ENCODE measurements around the gene SLC5A4.

Gene SLC5A4

GRCh38 chr22:32233091-32233490, 22.1 kb downstream of the SLC5A4 start:
- no peak for TF ChIP-seq CTCF (conservative IDR thresholded peaks at IDR 0.05; ENCODE audit: low read depth, low read length)
- no peak for DNase-seq (ENCODE audit: low read depth)
- no peak overlapping the region for H3K4me3 ChIP-seq (ENCODE audit: low read length)

- no peak for DNase-seq (ENCODE audit: low read depth)
- TF ChIP-seq CTCF (conservative IDR thresholded peaks at IDR 0.05; ENCODE audit: low read depth, low read length) = no peak
- no peak overlapping the region for H3K4me3 ChIP-seq (ENCODE audit: low read length)
Measured at GRCh38 chr22:32232191-32232830, 22.8 kb downstream of the SLC5A4 start.

GRCh38 chr22:32226326-32227104, 28.6 kb downstream of the SLC5A4 start:
- no peak overlapping the region for H3K4me3 ChIP-seq (ENCODE audit: low read length)
- DNase-seq (ENCODE audit: low read depth) = no peak
- TF ChIP-seq CTCF (conservative IDR thresholded peaks at IDR 0.05; ENCODE audit: low read depth, low read length) = no peak

- no peak overlapping the region for H3K4me3 ChIP-seq (ENCODE audit: low read length)
- no peak for DNase-seq (ENCODE audit: low read depth)
- TF ChIP-seq CTCF (conservative IDR thresholded peaks at IDR 0.05; ENCODE audit: low read depth, low read length) = no peak
Measured at GRCh38 chr22:32222991-32223390, 32.2 kb downstream of the SLC5A4 start.

GRCh38 chr22:32219026-32219425, 36.1 kb downstream of the SLC5A4 start:
- TF ChIP-seq CTCF (conservative IDR thresholded peaks at IDR 0.05; ENCODE audit: low read depth, low read length) = no peak
- no peak overlapping the region for H3K4me3 ChIP-seq (ENCODE audit: low read length)
- DNase-seq (ENCODE audit: low read depth) = no peak

- no peak for DNase-seq (ENCODE audit: low read depth)
- no peak overlapping the region for H3K4me3 ChIP-seq (ENCODE audit: low read length)
- no peak for TF ChIP-seq CTCF (conservative IDR thresholded peaks at IDR 0.05; ENCODE audit: low read depth, low read length)
Measured at GRCh38 chr22:32218470-32218869, 36.7 kb downstream of the SLC5A4 start.

GRCh38 chr22:32217465-32217864, 37.7 kb downstream of the SLC5A4 start:
- no peak for TF ChIP-seq CTCF (conservative IDR thresholded peaks at IDR 0.05; ENCODE audit: low read depth, low read length)
- no peak for DNase-seq (ENCODE audit: low read depth)
- no peak overlapping the region for H3K4me3 ChIP-seq (ENCODE audit: low read length)
